KBM-7 (cell line): Measurements from ENCODE around the gene NEURL2.
"Not testable (repeated sequence)": the region's sequence is repeated elsewhere in the genome, so short reads cannot be mapped to it uniquely, and the experiment has no call there.

Source experiments
- DNase-seq: peaks from one replicate; pipeline ENCODE4 v3.0.0-alpha.2; 2015
- in situ Hi-C: fragments of 300-500 bp; cut with MboI; formaldehyde crosslinking; loops from 2 replicates; pipeline ENCODE4 v1.14.3; 2020; ENCODE audit warnings: low sequenced_read_pairs, low pct_unique_long_range_greater_than_20kb, mixed read lengths

The NEURL2 gene, protein sequence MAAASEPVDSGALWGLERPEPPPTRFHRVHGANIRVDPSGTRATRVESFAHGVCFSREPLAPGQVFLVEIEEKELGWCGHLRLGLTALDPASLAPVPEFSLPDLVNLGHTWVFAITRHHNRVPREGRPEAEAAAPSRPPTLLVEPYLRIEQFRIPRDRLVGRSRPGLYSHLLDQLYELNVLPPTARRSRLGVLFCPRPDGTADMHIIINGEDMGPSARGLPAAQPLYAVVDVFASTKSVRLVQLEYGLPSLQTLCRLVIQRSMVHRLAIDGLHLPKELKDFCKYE

GRCh38 chr20:45890985-45891983, at the start of gene NEURL2, which contains the start of gene CTSA:
TSS of gene NEURL2 (minus strand) at chr20:45891208. CDS start at chr20:45890991, 217 bp downstream.
TSS of gene CTSA (plus strand) at chr20:45891335. CDS start at chr20:45891569, 234 bp downstream.
- in situ Hi-C loops, result no loop called here
- peak; percentile 89 for DNase-seq

DNA sequence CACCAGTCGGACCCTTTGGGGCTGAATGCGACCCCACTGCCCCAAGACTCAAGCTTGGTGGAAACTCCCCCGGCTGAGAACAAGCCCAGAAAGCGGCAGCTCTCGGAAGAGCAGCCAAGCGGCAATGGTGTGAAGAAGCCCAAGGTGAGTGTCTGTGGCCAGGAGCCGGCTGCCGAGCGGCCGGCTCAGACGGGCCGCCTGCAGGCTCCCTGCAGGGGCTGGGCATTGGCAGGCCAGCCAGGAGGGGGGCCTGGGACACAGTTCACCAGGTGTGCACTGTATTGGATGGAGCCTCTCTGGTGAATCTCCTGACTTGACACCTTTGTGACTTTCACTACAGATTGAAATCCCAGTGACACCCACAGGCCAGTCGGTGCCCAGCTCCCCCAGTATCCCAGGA, 49.5 kb upstream of the NEURL2 start:
- no peak for DNase-seq
- in situ Hi-C loops, result no loop called here

- in situ Hi-C loops, result no loop called here
Observed at GRCh38 chr20:45940053-45940452, 49.0 kb upstream of the NEURL2 start.

GRCh38 chr20:45938727-45939438, 47.9 kb upstream of the NEURL2 start:
- in situ Hi-C loops, result no loop called here
- no peak for DNase-seq

More at GRCh38 chr20:45940053-45940452, 49.0 kb upstream of the NEURL2 start:
- no peak for DNase-seq

DNA sequence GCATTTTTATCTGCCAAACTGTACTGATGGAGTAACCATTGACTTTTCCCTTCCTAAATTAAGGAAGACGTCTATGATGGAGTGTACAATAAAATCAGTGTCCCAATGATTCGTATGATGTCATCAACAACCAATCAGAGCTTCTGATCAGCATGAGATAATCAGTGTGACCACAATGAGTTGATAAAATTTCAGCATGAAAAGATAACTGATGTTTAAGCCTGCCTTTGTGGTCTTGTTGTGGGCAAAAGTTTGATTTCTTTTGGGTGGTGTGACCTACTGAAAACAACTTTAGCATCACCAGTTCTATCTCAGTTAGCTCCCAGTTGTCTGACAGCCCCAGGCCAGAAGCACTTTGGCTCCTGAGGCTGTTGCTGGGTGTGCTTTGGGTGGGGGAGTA, 46.8 kb upstream of the NEURL2 start:
- in situ Hi-C loops, result no loop called here
- DNase-seq, result no peak

DNA sequence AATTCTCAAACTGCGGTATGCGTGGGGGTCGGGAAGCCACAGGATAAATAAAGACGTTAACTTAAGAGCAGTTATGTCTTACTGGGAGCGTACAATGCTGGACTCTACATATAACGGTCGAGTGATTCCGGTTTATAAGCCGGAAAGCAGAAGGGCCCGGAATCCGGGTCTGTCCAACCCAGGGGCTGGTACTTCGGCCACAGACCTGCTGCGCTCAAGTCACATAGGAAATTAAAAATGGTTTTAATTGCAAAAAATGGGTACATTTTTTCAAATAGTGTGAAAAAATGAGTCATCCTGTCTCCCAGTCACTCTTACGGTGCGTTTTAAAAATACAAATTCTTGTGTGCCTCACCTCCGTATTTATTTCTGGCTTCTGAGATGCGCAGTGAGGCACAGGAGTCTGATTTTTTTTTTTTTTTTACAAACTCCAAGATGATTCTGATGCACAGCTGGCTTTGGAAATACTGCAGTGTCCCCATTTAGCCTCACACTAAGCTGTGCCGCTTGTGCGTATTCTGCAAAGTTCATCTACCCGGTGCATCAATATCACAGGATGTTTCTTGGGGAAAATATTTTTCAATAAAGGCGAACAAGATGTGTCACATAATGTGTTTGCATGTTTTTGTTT, 44.5 kb upstream of the NEURL2 start:
- in situ Hi-C loops, result no loop called here
- DNase-seq, result no peak

- in situ Hi-C loops, result no loop called here
- DNase-seq, result peak; percentile 98
Observed at GRCh38 chr20:45934586-45935415, 43.8 kb upstream of the NEURL2 start, which contains the start of gene PCIF1. TSS of gene PCIF1 (plus strand) at chr20:45934683. CDS start at chr20:45939000, 4,317 bp downstream.

- in situ Hi-C loops, result no loop called here
- DNase-seq, result no peak
Observed at GRCh38 chr20:45934046-45934585, 43.1 kb upstream of the NEURL2 start.

GRCh38 chr20:45933266-45934045, 42.4 kb upstream of the NEURL2 start:
- DNase-seq, result peak; percentile 79
- in situ Hi-C loops, result no loop called here

- DNase-seq, in situ Hi-C loops: not testable (repeated sequence)
Observed at GRCh38 chr20:45931680-45932079, 40.7 kb upstream of the NEURL2 start.

GRCh38 chr20:45927071-45927878, 36.3 kb upstream of the NEURL2 start:
- no peak for DNase-seq
- in situ Hi-C loops, result no loop called here

- DNase-seq, result no peak
- in situ Hi-C loops, result no loop called here
Observed at GRCh38 chr20:45926731-45927070, 35.7 kb upstream of the NEURL2 start.

DNA sequence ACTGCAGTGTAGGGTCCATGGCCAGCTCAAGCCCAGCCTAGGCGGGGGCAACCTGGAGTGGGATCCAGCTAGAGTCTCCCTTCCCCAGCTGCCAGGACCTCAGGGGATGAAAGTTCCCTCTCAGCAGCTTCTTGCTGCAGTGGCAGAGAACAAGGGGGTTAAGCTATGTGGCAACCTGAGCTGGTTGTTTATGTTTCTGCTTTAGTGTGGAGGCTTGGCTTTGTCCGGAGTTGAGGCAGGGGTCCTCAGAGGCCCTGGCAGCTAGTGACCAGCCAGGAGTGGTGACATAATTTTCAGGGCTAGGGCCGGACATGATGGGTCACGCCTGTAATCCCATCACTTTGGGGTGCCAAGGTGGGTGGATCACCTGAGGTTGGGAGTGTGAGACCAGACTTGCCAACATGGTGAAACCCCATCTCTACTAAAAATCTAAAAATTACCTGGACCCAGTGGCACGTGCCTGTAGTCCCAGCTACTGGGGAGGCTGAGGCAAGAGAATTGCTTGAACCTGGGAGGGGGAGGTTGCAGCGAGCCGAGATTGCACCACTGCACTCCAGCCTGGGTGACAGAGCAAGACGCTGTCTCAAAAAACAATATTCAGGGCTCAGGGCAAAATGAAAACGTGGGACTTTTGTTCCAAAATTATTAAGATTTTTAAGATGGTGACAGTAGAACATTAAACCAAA, 35.0 kb upstream of the NEURL2 start:
- in situ Hi-C loops, result no loop called here
- DNase-seq, result no peak

DNA sequence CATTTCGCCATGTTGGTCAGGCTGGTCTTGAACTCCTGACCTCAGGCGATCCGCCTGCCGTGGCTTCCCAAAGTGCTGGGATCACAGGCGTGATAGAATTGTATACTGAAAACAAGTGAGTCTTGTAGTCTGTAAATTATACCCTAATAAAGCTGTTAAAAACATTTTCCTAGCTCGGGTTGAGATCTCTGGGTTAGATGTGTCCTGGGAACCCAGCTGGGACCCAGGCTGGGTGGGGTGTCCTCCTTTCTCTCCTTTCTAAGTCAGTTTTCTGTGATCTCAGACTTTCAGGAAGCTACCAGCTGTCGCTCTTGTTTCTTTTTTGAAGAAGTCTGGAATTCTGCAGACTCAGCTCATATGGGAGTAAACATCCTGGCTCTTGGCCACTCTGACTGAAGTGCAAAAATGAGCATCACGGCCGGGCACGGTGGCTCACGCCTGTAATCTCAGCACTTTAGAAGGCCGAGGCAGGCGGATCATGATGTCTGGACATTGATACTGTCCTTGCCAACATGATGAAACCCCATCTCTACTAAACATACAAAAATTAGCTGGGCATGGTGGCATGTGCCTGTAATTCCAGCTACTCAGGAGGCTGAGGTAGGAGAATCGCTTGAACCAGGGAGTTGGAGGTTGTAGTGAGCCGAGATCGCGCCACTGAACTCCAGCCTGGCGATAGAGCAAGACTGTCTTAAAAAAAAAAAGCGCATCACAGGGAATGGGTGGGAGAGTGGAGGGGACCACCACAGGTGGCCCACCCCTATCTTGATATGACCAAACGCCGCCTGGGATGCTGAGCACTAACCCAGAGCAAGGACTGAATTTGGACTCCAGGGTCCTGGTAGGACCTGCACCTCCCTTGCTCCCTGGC, 33.6 kb upstream of the NEURL2 start:
- in situ Hi-C loops, result no loop called here
- no peak for DNase-seq
